ENCODE results near the gene ANKRD55. TPM values are rescaled to one million over a fixed set of nuclear protein-coding genes. Genes with fewer than 3 reads are reported as not detected.
A peak's percentile ranks its signal among the peaks of the same experiment; 100 is the strongest.
"Not testable (repeated sequence)": the region's sequence is repeated elsewhere in the genome, so short reads cannot be mapped to it uniquely, and the experiment has no call there.

The ANKRD55 gene
- total RNA-seq, 1 experiment from 2014 or later, result not detected

- peaks cover 9% of the 10 kb centered on the region for H3K9me3 Mint-ChIP-seq (ENCODE audit: unreplicated experiment)
- peaks cover 6% of the 10 kb centered on the region for H3K27me3 Mint-ChIP-seq (ENCODE audit: insufficient read depth, unreplicated experiment)
- BruUV-seq (replicated peaks), result no TSS peak
- DNase-seq (ENCODE audit: unreplicated experiment), result no peak
- no peak overlapping the region for H3K27ac Mint-ChIP-seq (ENCODE audit: low read depth, unreplicated experiment)
- intact Hi-C loops (cut with micrococcal nuclease), result no loop called here
- ChIA-PET CTCF (interaction anchor here (1.1 to 1.9 kb wide), 3 partner anchors 14 to 624 kb away, joined by 3 to 4 read pairs (median 3); no protein-coding TSS in a partner anchor), POLR2A (no interaction called here)
- no peak overlapping the region for H3K4me3 Mint-ChIP-seq (ENCODE audit: unreplicated experiment)
- peaks cover 7% of the 10 kb centered on the region for H3K36me3 Mint-ChIP-seq (ENCODE audit: insufficient read depth, unreplicated experiment)
- no peak for TF ChIP-seq CTCF (IDR thresholded peaks at IDR 0.05; ENCODE audit: unreplicated experiment)
- H3K4me1 Mint-ChIP-seq (ENCODE audit: insufficient read depth, unreplicated experiment), result peaks cover 20% of the 10 kb centered on the region
Observed at GRCh38 chr5:56215019-56215830, 17.9 kb downstream of the ANKRD55 start.

DNA sequence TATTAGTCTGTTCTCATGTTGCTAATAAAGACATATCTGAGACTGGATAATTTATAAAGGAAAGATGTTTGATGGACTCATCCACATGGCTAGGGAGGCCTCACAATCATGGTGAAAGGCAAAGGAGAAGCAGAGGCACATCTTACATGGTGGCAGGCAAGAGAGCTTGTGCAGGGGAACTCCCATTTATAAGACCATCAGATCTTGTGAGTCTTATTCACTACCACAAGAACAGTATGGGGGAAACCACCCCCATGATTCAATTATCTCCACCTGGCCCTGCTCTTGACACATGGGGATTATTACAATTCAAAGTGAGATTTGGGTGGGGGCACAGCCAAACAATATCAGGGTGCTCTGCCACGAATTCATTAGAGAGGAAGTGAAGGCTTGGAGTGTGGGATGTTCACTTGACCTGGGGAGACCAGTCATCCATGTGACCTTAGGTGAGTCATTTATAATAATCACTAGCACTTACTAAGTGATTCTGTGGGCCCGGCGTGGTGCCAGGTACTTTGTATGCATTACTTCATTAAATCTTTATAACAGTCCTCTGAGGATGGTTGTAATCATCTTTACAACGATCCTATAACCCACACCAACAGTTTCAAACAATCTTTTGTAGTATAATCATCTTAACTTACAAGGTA, 19.1 kb downstream of the ANKRD55 start:
- CTCF ChIA-PET, result interaction anchor here (0.9 kb wide), 1 partner anchor 13 kb away, joined by 3 read pairs; no protein-coding TSS in a partner anchor
- intact Hi-C loops (cut with micrococcal nuclease); H3K9me3 Mint-ChIP-seq (ENCODE audit: unreplicated experiment); POLR2A ChIA-PET; H3K4me3 Mint-ChIP-seq (ENCODE audit: unreplicated experiment); H3K27me3 Mint-ChIP-seq (ENCODE audit: insufficient read depth, unreplicated experiment); H3K27ac Mint-ChIP-seq (ENCODE audit: low read depth, unreplicated experiment); H3K36me3 Mint-ChIP-seq (ENCODE audit: insufficient read depth, unreplicated experiment); BruUV-seq (replicated peaks): not testable (repeated sequence)
- peaks cover 20% of the 10 kb centered on the region for H3K4me1 Mint-ChIP-seq (ENCODE audit: insufficient read depth, unreplicated experiment)
- DNase-seq (ENCODE audit: unreplicated experiment), result peak; percentile 48

- H3K4me1 Mint-ChIP-seq (ENCODE audit: insufficient read depth, unreplicated experiment), result peaks cover 20% of the 10 kb centered on the region
- peak overlapping the region; percentile 50 for H3K27ac Mint-ChIP-seq (ENCODE audit: low read depth, unreplicated experiment)
- no peak for TF ChIP-seq CTCF (IDR thresholded peaks at IDR 0.05; ENCODE audit: unreplicated experiment)
- no TSS peak for BruUV-seq (replicated peaks)
- H3K4me3 Mint-ChIP-seq (ENCODE audit: unreplicated experiment), result no peak overlapping the region
- intact Hi-C loops (cut with micrococcal nuclease), result no loop called here
- no peak for DNase-seq (ENCODE audit: unreplicated experiment)
- H3K36me3 Mint-ChIP-seq (ENCODE audit: insufficient read depth, unreplicated experiment), result peaks cover 7% of the 10 kb centered on the region
- ChIA-PET POLR2A (interaction anchor here (0.6 to 1.0 kb wide), 2 partner anchors 15 to 319 kb away, joined by 3 read pairs; no protein-coding TSS in a partner anchor), CTCF (interaction anchor here (0.6 to 1.1 kb wide), 3 partner anchors 22 to 276 kb away, joined by 3 to 5 read pairs (median 5); no protein-coding TSS in a partner anchor)
- peaks cover 9% of the 10 kb centered on the region for H3K9me3 Mint-ChIP-seq (ENCODE audit: unreplicated experiment)
- no peaks in the 10 kb centered on the region for H3K27me3 Mint-ChIP-seq (ENCODE audit: insufficient read depth, unreplicated experiment)
Observed at GRCh38 chr5:56212130-56212879, 20.8 kb downstream of the ANKRD55 start.

DNA sequence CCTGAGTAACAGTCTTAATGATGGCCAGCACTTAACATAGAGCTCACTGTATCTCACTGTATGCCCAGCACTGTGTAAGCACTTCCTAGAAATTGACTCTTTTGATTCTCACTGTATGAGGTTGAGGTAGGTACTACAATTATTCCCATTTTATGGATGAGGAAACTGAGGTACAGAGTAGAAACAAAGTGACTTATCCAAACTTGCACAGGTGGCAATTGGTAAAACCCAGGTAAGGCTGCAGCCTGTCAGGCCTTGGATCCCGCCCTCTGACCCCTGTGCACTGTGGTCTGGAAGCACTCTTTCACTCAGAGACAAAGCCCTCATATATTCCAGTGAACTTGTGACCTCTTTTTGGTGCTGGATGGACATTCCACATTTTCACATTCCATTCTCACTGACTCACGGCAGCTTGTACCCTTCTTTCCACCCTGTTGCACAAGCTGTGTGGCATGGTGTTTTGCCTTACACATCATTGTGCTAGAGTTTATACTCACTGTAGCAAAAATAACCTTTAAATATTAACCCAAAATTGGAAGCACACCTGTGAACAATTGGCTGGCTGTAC, 21.7 kb downstream of the ANKRD55 start:
- Mint-ChIP-seq H3K27me3 (ENCODE audit: insufficient read depth, unreplicated experiment) (no peaks in the 10 kb centered on the region), H3K9me3 (ENCODE audit: unreplicated experiment) (peaks cover 4% of the 10 kb centered on the region), H3K4me3 (ENCODE audit: unreplicated experiment) (no peak overlapping the region), H3K36me3 (ENCODE audit: insufficient read depth, unreplicated experiment) (peaks cover 7% of the 10 kb centered on the region), H3K27ac (ENCODE audit: low read depth, unreplicated experiment) (peak overlapping the region; percentile 50), H3K4me1 (ENCODE audit: insufficient read depth, unreplicated experiment) (peaks cover 20% of the 10 kb centered on the region)
- intact Hi-C loops (cut with micrococcal nuclease), result no loop called here
- POLR2A ChIA-PET, result interaction anchor here (0.6 kb wide), 1 partner anchor 320 kb away, joined by 3 read pairs; no protein-coding TSS in a partner anchor
- TF ChIP-seq CTCF (IDR thresholded peaks at IDR 0.05; ENCODE audit: unreplicated experiment), result no peak
- DNase-seq (ENCODE audit: unreplicated experiment), result peak; percentile 90
- no TSS peak for BruUV-seq (replicated peaks)
- CTCF ChIA-PET, result interaction anchor here (1.0 to 1.6 kb wide), 3 partner anchors 10 to 275 kb away, joined by 3 to 5 read pairs (median 3); no protein-coding TSS in a partner anchor
